22Rv1 (cell line): ENCODE measurements around the gene LIMCH1.

Experiments
- ZFX ChIP-seq: fragments of 450-650 bp; IDR thresholded peaks from 2 replicates; pipeline ENCODE4 v1.6.1; 2017; ENCODE audit warnings: antibody characterized with exemption, borderline replicate concordance
- TF ChIP-seq, protein P1 (sequence below): fragments of 450-650 bp; IDR thresholded peaks from 2 replicates; pipeline ENCODE4 v1.5.1; 2017; ENCODE audit warnings: mild to moderate bottlenecking

DNA sequence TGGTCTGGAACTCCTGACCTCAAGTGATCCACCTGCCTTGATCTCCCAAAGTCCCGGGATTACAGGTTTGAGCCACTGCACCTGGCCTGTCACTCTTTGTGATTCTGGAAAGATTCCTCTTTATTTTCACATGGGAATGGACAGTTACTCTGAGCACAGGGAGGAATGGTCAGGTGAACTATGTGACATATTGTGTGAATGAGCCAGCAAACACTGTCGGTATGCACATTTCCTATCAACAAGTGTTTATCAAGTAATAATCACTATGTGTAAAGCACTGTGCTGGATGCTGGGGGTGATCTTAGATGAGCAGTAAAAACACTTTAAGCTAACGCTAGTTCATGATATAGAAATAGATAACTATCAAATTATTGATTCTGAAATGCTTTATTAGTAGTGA, 97.5 kb downstream of the LIMCH1 start:
- TF ChIP-seq, protein P1, sequence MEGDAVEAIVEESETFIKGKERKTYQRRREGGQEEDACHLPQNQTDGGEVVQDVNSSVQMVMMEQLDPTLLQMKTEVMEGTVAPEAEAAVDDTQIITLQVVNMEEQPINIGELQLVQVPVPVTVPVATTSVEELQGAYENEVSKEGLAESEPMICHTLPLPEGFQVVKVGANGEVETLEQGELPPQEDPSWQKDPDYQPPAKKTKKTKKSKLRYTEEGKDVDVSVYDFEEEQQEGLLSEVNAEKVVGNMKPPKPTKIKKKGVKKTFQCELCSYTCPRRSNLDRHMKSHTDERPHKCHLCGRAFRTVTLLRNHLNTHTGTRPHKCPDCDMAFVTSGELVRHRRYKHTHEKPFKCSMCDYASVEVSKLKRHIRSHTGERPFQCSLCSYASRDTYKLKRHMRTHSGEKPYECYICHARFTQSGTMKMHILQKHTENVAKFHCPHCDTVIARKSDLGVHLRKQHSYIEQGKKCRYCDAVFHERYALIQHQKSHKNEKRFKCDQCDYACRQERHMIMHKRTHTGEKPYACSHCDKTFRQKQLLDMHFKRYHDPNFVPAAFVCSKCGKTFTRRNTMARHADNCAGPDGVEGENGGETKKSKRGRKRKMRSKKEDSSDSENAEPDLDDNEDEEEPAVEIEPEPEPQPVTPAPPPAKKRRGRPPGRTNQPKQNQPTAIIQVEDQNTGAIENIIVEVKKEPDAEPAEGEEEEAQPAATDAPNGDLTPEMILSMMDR = no peak
- no peak for TF ChIP-seq ZFX
